NCI-H1105 (cell line): Measurements from ENCODE around the gene CCDC40.
"Not testable (repeated sequence)": the region's sequence is repeated elsewhere in the genome, so short reads cannot be mapped to it uniquely, and the experiment has no call there.

Experiments
- DNase-seq: peaks from one replicate; lab custom pipeline; 2025; lab: John Stamatoyannopoulos, UW

CCDC40 gene, protein sequence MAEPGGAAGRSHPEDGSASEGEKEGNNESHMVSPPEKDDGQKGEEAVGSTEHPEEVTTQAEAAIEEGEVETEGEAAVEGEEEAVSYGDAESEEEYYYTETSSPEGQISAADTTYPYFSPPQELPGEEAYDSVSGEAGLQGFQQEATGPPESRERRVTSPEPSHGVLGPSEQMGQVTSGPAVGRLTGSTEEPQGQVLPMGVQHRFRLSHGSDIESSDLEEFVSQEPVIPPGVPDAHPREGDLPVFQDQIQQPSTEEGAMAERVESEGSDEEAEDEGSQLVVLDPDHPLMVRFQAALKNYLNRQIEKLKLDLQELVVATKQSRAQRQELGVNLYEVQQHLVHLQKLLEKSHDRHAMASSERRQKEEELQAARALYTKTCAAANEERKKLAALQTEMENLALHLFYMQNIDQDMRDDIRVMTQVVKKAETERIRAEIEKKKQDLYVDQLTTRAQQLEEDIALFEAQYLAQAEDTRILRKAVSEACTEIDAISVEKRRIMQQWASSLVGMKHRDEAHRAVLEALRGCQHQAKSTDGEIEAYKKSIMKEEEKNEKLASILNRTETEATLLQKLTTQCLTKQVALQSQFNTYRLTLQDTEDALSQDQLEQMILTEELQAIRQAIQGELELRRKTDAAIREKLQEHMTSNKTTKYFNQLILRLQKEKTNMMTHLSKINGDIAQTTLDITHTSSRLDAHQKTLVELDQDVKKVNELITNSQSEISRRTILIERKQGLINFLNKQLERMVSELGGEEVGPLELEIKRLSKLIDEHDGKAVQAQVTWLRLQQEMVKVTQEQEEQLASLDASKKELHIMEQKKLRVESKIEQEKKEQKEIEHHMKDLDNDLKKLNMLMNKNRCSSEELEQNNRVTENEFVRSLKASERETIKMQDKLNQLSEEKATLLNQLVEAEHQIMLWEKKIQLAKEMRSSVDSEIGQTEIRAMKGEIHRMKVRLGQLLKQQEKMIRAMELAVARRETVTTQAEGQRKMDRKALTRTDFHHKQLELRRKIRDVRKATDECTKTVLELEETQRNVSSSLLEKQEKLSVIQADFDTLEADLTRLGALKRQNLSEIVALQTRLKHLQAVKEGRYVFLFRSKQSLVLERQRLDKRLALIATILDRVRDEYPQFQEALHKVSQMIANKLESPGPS

DNA sequence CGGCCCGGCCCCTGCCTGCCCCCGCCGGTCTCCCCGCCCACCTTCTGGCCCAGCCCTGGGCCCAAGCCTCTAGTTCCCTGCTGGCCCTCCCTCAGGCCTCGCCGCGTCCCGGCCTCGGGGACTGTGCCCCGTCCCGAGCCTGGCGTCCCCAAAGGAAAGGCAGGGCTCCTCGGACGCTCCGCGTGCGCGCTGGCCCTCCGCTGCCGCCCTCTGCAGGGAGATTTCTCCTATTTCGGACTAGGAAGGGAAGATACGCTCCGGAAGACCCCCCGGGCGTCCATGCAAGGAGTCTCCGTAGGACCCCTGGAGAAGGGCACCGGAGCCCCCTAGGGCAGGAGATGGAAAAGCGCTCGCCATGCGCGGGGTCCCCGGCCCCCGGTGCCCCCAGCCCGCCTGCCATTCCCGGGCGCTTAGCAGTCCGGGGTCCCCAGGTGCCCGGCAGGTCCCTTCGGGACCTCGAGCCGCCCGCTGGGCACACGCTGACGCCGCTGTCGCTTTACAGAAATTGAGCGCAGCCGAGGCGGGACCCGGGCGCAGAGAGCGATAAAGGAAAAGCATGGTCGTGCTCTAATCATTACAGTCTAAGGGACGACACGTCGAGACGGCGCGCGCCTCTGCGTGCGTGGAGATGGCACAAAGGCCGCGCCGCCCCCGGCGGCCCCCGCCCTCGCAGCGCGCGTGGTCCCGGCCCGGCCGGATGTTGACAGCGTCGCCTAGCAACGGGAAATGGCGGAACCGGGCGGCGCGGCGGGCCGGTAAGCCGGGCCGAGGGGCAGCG is at the start of gene CCDC40:
Gene CCDC40, plus strand, starts transcription at position 706 of the 778 bp plus-strand sequence. Its CDS starts 21 bp downstream, at position 727.
- peak; percentile 71 for DNase-seq

- no peak for DNase-seq
These were observed 49.1 kb upstream of the CCDC40 start for GRCh38 chr17:79987187-79987934.

GRCh38 chr17:79987935-79988184 is 48.6 kb upstream of the CCDC40 start:
- DNase-seq: no peak

DNA sequence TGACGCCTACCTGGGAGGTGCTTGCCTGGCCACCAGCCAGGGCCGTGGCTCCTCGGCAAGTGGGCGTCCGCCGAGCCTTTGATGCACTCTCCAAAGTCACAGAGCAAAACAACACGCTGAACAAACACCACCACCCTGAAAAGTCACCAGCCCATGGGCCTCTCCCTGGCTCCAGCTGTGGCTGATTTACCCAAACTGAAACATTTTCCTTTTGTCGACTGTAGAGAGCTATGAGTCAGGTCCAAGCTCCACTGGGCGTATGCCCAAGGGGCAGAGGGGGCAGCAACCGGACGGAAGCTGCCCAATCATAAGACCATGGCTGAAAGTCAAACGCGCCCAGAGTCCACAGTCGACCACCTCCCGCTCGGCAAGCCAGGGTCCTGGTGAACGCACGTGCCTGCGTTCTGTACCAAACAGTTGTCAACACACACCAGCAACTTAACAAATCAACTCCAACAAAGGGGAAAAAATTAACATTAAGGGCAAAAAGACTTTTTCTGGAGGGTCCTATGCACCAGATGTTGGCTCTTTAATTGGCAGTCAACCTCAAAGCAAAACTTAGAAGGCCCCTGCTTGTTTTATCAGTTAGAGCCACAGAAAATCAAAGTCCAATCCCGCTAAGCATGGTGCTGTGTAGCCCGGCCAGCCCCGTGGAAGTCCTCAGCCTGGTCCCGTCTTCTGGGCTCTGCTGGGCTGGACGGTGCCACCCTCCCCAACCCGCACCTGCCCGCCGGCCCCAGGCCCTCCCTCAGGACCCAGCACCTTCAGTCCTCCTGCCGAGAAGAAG is 48.1 kb upstream of the CCDC40 start:
- DNase-seq: peak; percentile 41

DNA sequence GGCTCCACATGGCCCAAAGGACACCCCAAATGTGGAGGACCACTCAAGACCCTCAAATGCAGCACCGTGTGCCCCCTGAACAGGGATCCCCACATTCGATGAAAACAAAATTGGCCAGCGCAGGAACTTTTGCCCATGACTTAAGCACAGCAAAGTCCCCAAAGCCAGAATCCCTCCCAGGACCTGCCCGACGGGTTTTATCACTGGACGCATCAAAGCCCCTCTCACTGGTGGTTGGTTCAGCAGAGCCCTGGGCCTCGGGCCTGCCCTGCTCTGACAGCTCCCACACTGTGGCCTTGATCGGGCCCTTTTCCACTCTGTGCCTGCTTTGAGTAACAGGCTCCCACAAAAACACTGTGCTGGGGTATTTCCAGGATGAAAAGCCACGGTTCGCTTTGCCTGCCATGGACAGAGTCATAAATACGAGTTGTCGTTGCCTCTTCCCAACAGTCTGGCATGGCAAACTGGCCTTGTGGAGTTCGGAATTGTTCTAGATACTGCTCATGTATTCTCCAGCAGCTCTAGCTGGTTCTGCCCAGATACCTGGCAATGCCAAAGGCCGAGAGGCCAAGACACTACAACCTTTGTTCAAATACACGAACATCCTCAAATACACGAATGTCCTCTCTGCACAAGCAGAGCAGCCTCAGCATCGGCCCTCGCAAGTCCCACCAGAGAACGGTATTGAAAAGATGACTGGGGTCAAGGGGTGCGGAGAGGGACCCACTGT is 47.2 kb upstream of the CCDC40 start:
- no peak for DNase-seq

DNA sequence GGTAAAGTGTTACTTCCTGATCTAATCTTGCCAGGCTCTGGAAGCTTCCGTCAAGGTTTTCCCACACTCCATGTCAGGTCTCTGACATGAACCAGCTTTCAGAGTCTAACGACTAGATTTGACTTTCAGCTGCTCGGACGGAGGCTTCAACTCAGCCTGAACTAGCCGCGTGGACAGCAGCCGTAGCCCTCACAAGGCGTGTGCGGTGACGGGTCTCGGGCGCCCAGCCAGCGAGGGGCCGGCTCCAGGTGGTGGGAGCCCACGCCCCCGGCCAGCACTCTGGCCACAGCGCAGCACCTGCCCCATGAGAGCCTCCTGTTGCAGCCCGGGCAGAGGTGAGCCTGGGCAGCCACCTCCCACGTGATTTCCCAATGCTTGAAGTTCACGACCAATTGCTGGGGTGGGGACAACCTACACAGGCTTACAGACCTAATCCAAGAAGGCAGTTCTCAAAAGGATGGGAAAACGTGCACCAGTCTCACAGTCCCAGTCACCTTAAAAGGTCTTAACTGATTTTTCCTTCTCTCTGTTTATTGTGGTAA is 46.3 kb upstream of the CCDC40 start:
- DNase-seq: no peak

DNA sequence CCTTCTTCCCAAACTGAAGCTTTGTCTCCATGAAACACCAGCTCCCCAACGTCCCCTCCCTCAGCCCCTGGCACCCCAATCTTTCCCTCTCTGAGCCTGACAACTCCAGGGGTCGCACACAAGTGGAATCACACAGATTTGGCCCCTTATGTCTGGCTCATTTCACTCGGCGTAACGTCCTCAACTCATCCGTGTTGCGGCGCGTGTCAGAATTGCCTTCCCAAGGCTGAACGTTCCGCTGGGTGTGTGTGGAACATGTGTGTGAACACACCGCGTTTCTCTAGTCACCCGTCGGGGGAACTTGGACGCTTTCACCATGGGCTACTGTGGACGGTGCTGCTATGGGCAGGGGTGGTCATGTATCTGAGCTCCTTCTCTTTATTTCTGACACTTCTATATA is 45.7 kb upstream of the CCDC40 start:
- DNase-seq: no peak

GRCh38 chr17:79991140-79991923 is 45.1 kb upstream of the CCDC40 start:
- DNase-seq: peak; percentile 83

GRCh38 chr17:79991924-79992648 is 44.4 kb upstream of the CCDC40 start:
- DNase-seq: peak; percentile 29

DNA sequence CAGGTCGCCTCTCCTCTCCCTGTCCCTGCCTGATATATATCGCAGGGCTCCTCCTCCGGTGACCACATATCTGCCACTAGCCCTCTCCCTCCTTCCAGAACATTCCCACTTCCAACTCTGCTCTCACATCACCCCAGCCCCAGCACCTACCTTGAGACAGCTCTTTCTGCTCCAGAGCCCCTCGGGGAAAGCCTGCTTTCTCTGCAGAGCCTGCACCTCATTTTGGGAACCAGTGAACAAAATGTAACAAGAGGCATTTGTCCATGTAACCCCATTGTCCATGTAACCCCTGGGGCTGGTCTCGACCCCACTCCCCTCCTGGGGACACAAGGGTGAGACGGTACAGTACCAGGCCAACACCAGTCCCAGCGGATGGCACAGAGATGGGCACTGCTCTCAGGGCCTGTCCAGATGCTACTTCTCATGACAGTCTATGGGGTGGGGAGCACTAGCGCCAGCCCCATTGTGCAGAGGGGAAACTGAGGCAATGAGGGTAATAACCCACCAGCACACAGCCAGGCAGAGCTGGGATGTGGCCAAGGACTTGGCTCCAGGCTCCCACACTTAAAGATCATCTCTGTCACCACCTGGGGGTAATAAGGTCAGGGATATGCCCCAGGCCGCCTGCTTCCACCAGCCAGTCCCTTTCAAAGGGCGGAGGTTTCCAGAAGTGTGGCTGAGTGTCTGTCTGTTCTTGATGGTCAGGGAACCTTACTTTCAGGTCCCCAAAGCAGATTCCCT is 43.6 kb upstream of the CCDC40 start:
- DNase-seq: no peak

DNA sequence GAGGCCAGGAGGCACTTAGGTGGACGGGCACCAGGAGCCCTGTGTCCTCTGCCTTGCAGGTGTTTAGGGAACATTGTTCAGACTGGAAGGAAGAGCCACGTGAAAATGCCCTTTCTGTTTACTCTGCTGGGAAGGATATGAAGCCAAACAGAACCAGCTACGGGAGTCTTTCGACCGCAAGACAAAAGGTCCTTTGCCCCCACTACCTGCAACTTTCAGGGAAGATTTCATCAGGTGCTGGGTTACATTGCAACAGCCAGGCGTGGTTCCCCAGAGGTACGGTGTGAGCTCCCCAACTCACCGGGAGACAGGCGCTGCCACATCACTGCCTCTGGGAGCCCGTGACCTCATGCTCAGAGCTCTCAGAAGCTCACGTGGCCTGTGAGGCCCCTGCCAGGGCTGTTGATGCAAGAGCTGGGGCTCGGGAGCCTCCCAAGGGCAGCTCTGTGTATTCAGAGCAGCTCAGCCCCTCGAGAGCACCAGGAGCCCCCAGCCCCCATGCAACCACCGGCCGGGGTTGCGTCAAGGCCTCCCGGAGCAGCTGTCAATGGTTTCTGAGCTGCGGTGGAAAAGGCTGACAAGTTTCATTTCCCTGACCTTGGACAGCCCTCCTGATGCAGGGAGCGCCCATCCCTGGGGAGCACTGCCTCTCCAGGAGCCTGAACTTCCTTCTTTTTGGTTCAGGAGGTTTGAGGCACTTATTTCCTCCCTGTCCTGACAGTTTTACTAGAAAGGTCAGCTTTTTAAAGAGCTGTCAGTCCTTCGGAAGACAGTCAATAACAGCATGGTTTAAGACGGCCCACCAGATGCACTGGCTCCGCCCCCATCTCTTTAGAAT is 42.8 kb upstream of the CCDC40 start:
- no peak for DNase-seq

DNA sequence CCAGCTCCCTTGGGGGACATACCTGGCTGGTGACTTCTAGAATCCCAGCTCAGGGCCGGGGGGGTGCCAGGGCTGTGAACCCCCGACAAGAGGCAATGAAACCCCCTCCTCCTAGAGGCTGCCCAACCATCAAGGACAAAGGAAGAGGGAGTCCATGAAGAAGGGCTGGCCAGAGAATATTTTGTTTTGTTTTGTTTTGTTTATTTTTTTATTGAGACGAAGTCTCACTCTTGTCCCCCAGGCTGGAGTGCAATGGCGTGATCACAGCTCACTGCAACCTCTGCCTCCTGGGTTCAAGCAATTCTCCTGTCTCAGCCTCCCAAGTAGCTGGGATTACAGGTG is 42.2 kb upstream of the CCDC40 start:
- not testable (repeated sequence) for DNase-seq

GRCh38 chr17:79994602-79995001 is 41.8 kb upstream of the CCDC40 start:
- no peak for DNase-seq

GRCh38 chr17:79995696-79996095 is 40.7 kb upstream of the CCDC40 start:
- DNase-seq: no peak

- DNase-seq: no peak
These were observed 40.2 kb upstream of the CCDC40 start for GRCh38 chr17:79996291-79996690.

GRCh38 chr17:79997011-79997660 is 39.3 kb upstream of the CCDC40 start:
- DNase-seq: no peak
